SK-N-SH (cell line): ENCODE measurements around the gene NR1D2.

Experiments used
- CHD2 ChIP-seq: fragments of 150-350 bp; IDR thresholded peaks from 2 replicates; pipeline ENCODE4 v1.6.1; 2018; ENCODE audit warnings: low read length; ENCODE audit not compliant: partially characterized antibody
- EP300 ChIP-seq, 2 experiments: IDR thresholded peaks; 2 replicates each; pipeline versions ENCODE4 v1.4.0 to v1.6.1; 2012; ENCODE audit warnings: borderline replicate concordance in 1 of 2, low read depth in 1 of 2, low read length in 1 of 2
- EZH2phosphoT487 ChIP-seq: fragments of 200-600 bp; sonication (generic); IDR thresholded peaks from 2 replicates; pipeline ENCODE4 v1.6.1; 2017; ENCODE audit warnings: low read depth, mixed run types, mild to moderate bottlenecking, antibody characterized with exemption, moderate library complexity, borderline replicate concordance
- JUND ChIP-seq: IDR thresholded peaks from 2 replicates; pipeline ENCODE4 v1.4.0; 2012
- MXI1 ChIP-seq: IDR thresholded peaks from 2 replicates; pipeline ENCODE4 v1.6.1; 2012; ENCODE audit warnings: mild to moderate bottlenecking, low read depth, low read length, improper control_type of control experiment
- NRF1 ChIP-seq: IDR thresholded peaks from 2 replicates; pipeline ENCODE4 v1.6.1; 2012; ENCODE audit warnings: low read depth, mild to moderate bottlenecking, low read length
- POLR2AphosphoS5 ChIP-seq: IDR thresholded peaks from 2 replicates; pipeline ENCODE4 v1.6.1; 2012; ENCODE audit warnings: low read depth, low read length
- RAD21 ChIP-seq: IDR thresholded peaks from 2 replicates; pipeline ENCODE4 v1.6.1; 2012; ENCODE audit warnings: mild to moderate bottlenecking, low read length
- RCOR1 ChIP-seq: fragments of 150-350 bp; IDR thresholded peaks from 2 replicates; pipeline ENCODE4 v1.6.1; 2017; ENCODE audit warnings: antibody characterized with exemption, low read length
- TAF1 ChIP-seq: IDR thresholded peaks from 2 replicates; pipeline ENCODE4 v1.6.1; 2012; ENCODE audit warnings: low read depth, mild to moderate bottlenecking, low read length, moderate library complexity, borderline replicate concordance
- TF ChIP-seq, protein P1 (sequence below): fragments of 200-600 bp; sonication (generic); IDR thresholded peaks from 2 replicates; pipeline ENCODE4 v1.6.1; 2017; ENCODE audit warnings: antibody characterized with exemption, mild to moderate bottlenecking, moderate library complexity
- TF ChIP-seq, protein P2 (sequence below): fragments of 150-350 bp; IDR thresholded peaks from 2 replicates; pipeline ENCODE4 v1.6.1; 2017; ENCODE audit warnings: antibody characterized with exemption, low read length, low read depth, borderline replicate concordance
- TF ChIP-seq, protein P3 (sequence below): IDR thresholded peaks from 2 replicates; pipeline ENCODE4 v1.4.0; 2012; ENCODE audit warnings: low read depth
- TF ChIP-seq, protein P4 (sequence below): IDR thresholded peaks from 2 replicates; pipeline ENCODE4 v1.6.1; 2012; ENCODE audit warnings: mild to moderate bottlenecking, low read depth, low read length, moderate library complexity

DNA sequence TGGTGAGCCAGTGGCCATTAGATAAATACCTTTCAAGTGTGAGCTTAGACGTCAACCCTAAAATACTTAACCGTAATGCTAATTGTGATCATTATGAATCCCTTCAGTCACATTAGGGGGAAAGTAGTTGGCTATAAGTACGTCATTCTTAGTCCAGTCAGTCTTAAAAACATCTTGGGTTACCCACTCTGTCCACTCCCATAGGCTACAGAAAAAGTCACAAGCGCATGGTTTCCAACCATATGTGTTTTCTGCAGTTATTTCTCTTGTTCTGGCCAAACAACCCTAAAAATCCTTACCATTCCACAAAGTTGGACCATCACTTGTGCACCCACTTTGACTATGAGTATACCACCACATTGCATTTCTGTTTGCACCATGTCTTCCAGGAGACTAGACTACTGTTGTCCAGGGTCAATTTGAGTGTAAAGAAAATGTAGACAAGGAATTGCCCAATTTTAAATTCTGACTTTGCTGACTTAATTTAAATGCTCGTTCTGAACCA lies 24.9 kb upstream of the NR1D2 start:
- TF ChIP-seq, protein P1, sequence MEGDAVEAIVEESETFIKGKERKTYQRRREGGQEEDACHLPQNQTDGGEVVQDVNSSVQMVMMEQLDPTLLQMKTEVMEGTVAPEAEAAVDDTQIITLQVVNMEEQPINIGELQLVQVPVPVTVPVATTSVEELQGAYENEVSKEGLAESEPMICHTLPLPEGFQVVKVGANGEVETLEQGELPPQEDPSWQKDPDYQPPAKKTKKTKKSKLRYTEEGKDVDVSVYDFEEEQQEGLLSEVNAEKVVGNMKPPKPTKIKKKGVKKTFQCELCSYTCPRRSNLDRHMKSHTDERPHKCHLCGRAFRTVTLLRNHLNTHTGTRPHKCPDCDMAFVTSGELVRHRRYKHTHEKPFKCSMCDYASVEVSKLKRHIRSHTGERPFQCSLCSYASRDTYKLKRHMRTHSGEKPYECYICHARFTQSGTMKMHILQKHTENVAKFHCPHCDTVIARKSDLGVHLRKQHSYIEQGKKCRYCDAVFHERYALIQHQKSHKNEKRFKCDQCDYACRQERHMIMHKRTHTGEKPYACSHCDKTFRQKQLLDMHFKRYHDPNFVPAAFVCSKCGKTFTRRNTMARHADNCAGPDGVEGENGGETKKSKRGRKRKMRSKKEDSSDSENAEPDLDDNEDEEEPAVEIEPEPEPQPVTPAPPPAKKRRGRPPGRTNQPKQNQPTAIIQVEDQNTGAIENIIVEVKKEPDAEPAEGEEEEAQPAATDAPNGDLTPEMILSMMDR: no peak
- no peak for TF ChIP-seq JUND
- no peak for TF ChIP-seq RCOR1
- no peak for TF ChIP-seq MXI1
- no peak for TF ChIP-seq TAF1
- TF ChIP-seq EP300 (IDR thresholded peaks at IDR 0.05; ENCODE audit: borderline replicate concordance in 1 of 2, low read depth in 1 of 2, low read length in 1 of 2): no peak
- TF ChIP-seq NRF1: no peak
- TF ChIP-seq POLR2AphosphoS5: no peak
- TF ChIP-seq, protein P2, sequence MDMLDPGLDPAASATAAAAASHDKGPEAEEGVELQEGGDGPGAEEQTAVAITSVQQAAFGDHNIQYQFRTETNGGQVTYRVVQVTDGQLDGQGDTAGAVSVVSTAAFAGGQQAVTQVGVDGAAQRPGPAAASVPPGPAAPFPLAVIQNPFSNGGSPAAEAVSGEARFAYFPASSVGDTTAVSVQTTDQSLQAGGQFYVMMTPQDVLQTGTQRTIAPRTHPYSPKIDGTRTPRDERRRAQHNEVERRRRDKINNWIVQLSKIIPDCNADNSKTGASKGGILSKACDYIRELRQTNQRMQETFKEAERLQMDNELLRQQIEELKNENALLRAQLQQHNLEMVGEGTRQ: no peak
- no peak for TF ChIP-seq RAD21
- TF ChIP-seq CHD2: no peak
- TF ChIP-seq, protein P3, sequence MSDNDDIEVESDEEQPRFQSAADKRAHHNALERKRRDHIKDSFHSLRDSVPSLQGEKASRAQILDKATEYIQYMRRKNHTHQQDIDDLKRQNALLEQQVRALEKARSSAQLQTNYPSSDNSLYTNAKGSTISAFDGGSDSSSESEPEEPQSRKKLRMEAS: no peak
- TF ChIP-seq EZH2phosphoT487: no peak
- TF ChIP-seq, protein P4, sequence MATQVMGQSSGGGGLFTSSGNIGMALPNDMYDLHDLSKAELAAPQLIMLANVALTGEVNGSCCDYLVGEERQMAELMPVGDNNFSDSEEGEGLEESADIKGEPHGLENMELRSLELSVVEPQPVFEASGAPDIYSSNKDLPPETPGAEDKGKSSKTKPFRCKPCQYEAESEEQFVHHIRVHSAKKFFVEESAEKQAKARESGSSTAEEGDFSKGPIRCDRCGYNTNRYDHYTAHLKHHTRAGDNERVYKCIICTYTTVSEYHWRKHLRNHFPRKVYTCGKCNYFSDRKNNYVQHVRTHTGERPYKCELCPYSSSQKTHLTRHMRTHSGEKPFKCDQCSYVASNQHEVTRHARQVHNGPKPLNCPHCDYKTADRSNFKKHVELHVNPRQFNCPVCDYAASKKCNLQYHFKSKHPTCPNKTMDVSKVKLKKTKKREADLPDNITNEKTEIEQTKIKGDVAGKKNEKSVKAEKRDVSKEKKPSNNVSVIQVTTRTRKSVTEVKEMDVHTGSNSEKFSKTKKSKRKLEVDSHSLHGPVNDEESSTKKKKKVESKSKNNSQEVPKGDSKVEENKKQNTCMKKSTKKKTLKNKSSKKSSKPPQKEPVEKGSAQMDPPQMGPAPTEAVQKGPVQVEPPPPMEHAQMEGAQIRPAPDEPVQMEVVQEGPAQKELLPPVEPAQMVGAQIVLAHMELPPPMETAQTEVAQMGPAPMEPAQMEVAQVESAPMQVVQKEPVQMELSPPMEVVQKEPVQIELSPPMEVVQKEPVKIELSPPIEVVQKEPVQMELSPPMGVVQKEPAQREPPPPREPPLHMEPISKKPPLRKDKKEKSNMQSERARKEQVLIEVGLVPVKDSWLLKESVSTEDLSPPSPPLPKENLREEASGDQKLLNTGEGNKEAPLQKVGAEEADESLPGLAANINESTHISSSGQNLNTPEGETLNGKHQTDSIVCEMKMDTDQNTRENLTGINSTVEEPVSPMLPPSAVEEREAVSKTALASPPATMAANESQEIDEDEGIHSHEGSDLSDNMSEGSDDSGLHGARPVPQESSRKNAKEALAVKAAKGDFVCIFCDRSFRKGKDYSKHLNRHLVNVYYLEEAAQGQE: no peak
